IMR-90 (cell line): ENCODE data around the gene ARRDC1.

ENCODE experiments used
- CEBPB ChIP-seq: IDR thresholded peaks from 2 replicates; pipeline ENCODE4 v1.6.1; 2012; ENCODE audit warnings: low read depth, low read length, improper control_type of control experiment
- CTCF ChIP-seq: conservative IDR thresholded peaks from 2 replicates; pipeline ENCODE4 v1.5.1; 2012; ENCODE audit warnings: mild to moderate bottlenecking, low read depth, low read length, improper control_type of control experiment
- MAZ ChIP-seq: IDR thresholded peaks from 2 replicates; pipeline ENCODE4 v1.6.1; 2012; ENCODE audit warnings: low read depth, mild to moderate bottlenecking, low read length, improper control_type of control experiment, moderate library complexity, borderline replicate concordance
- MXI1 ChIP-seq: IDR thresholded peaks from 2 replicates; pipeline ENCODE4 v1.6.1; 2012; ENCODE audit warnings: low read depth, mild to moderate bottlenecking, low read length, moderate library complexity, borderline replicate concordance
- NFE2L2 ChIP-seq: fragments of 150-350 bp; IDR thresholded peaks from 2 replicates; pipeline ENCODE4 v1.6.1; 2016; ENCODE audit warnings: low read depth, mild to moderate bottlenecking, low read length
- SMC3 ChIP-seq: fragments of 150-350 bp; IDR thresholded peaks from 2 replicates; pipeline ENCODE4 v1.6.1; 2016; ENCODE audit warnings: low read depth, mild to moderate bottlenecking, antibody characterized with exemption, low read length, moderate library complexity

- TF ChIP-seq CTCF (no peak), MXI1 (no peak), MAZ (no peak), NFE2L2 (no peak), CEBPB (no peak), SMC3 (no peak)
Measured at GRCh38 chr9:137658781-137659180, 53.3 kb downstream of the ARRDC1 start.
